GM12878 (cell line): ENCODE measurements around the gene FXYD3. TPM values are rescaled to one million over a fixed set of nuclear protein-coding genes. Genes with fewer than 3 reads are reported as not detected.
A peak's percentile ranks its signal among the peaks of the same experiment; 100 is the strongest.

ENCODE experiments used
- ATF7 ChIP-seq: fragments of 450-650 bp; IDR thresholded peaks from 2 replicates; pipeline ENCODE4 v1.6.1; 2016; ENCODE audit warnings: low read depth, mild to moderate bottlenecking
- BHLHE40 ChIP-seq, 2 experiments: fragments of 450-650 bp in 1 of 2; IDR thresholded peaks; 2 replicates each; pipeline ENCODE4 v1.6.1; 2011 to 2017; ENCODE audit warnings: low read depth in 2 of 2, borderline replicate concordance in 1 of 2, improper control_type of control experiment in 1 of 2, low read length in 1 of 2, mild to moderate bottlenecking in 1 of 2
- BRCA1 ChIP-seq: IDR thresholded peaks from 2 replicates; pipeline ENCODE4 v1.6.1; 2011; ENCODE audit warnings: low read depth, low read length, improper control_type of control experiment
- CBFB ChIP-seq: IDR thresholded peaks from 2 replicates; pipeline ENCODE4 v1.6.1; 2016; ENCODE audit warnings: antibody characterized with exemption, low read depth
- CEBPB ChIP-seq, 2 experiments: fragments of 150-350 bp in 1 of 2; IDR thresholded peaks; 2 replicates each; pipeline ENCODE4 v1.6.1; 2012 to 2014; ENCODE audit warnings: low read depth in 2 of 2, low read length in 2 of 2, borderline replicate concordance in 1 of 2, inconsistent platforms in 1 of 2
- CHD4 ChIP-seq: fragments of 200-600 bp; sonication (generic); IDR thresholded peaks from 2 replicates; pipeline ENCODE4 v1.6.1; 2016; ENCODE audit warnings: mild to moderate bottlenecking
- CREB1 ChIP-seq: IDR thresholded peaks from 2 replicates; pipeline ENCODE4 v1.6.1; 2012; ENCODE audit warnings: low read depth, mild to moderate bottlenecking, inconsistent platforms
- EP300 ChIP-seq, 2 experiments: fragments of 150-350 bp in 1 of 2; IDR thresholded peaks; 2 replicates each; pipeline ENCODE4 v1.6.1; 2011 to 2012; ENCODE audit warnings: low read depth in 2 of 2, low read length in 2 of 2, borderline replicate concordance in 1 of 2, improper control_type of control experiment in 1 of 2, inconsistent platforms in 1 of 2; ENCODE audit not compliant: control insufficient read depth in 1 of 2
- HCFC1 ChIP-seq: fragments of 150-350 bp; IDR thresholded peaks from 2 replicates; pipeline ENCODE4 v1.6.1; 2014; ENCODE audit warnings: low read length
- JUNB ChIP-seq: IDR thresholded peaks from 2 replicates; pipeline ENCODE4 v1.6.1; 2016; ENCODE audit warnings: antibody characterized with exemption, mild to moderate bottlenecking
- MEF2A ChIP-seq: IDR thresholded peaks from 2 replicates; pipeline ENCODE4 v1.6.1; 2011; ENCODE audit warnings: low read depth, mild to moderate bottlenecking, low read length, moderate library complexity; ENCODE audit not compliant: insufficient read depth
- NBN ChIP-seq: fragments of 450-650 bp; IDR thresholded peaks from 2 replicates; pipeline ENCODE4 v1.6.1; 2016
- NFIC ChIP-seq: IDR thresholded peaks from 2 replicates; pipeline ENCODE4 v1.6.1; 2012; ENCODE audit warnings: low read depth, mild to moderate bottlenecking, inconsistent platforms, low read length, moderate library complexity
- PAX8 ChIP-seq: fragments of 450-650 bp; IDR thresholded peaks from 2 replicates; pipeline ENCODE4 v1.6.1; 2017; ENCODE audit warnings: mild to moderate bottlenecking, moderate library complexity
- POLR2AphosphoS2 ChIP-seq: IDR thresholded peaks from 2 replicates; pipeline ENCODE4 v1.6.1; 2011; ENCODE audit warnings: low read depth, mild to moderate bottlenecking, low read length, improper control_type of control experiment, moderate library complexity
- RAD21 ChIP-seq: IDR thresholded peaks from 2 replicates; pipeline ENCODE4 v1.6.1; 2011; ENCODE audit warnings: mild to moderate bottlenecking, low read depth, low read length, moderate library complexity; ENCODE audit not compliant: insufficient read depth
- RB1 ChIP-seq: fragments of 450-650 bp; formaldehyde crosslinking; IDR thresholded peaks from 2 replicates; pipeline ENCODE4 v1.6.1; 2017; ENCODE audit warnings: mild to moderate bottlenecking, borderline replicate concordance
- SIX5 ChIP-seq: IDR thresholded peaks from 2 replicates; pipeline ENCODE4 v1.6.1; 2011; ENCODE audit warnings: mild to moderate bottlenecking, low read depth, low read length, moderate library complexity; ENCODE audit not compliant: severe bottlenecking
- SMAD5 ChIP-seq: IDR thresholded peaks from 2 replicates; pipeline ENCODE4 v1.6.1; 2016; ENCODE audit warnings: antibody characterized with exemption, low read depth
- TAF1 ChIP-seq: IDR thresholded peaks from 2 replicates; pipeline ENCODE4 v1.6.1; 2011; ENCODE audit warnings: mild to moderate bottlenecking, low read depth, low read length, borderline replicate concordance
- TBL1XR1 ChIP-seq: IDR thresholded peaks from 2 replicates; pipeline ENCODE4 v1.6.1; 2012; ENCODE audit warnings: low read depth, low read length, improper control_type of control experiment
- ZZZ3 ChIP-seq: IDR thresholded peaks from 2 replicates; pipeline ENCODE4 v1.6.1; 2011; ENCODE audit warnings: low read depth; ENCODE audit not compliant: control insufficient read depth, insufficient read length
- polyA plus RNA-seq, 11 experiments: library from polyadenylated mRNA; depleted of rRNA in 4 of 11; unstranded in 6 of 11; stranded (reverse) in 5 of 11; fragments of >200 nt; fragmentation: Nextera tagmentation in 4 of 11; fragmentation: Illumina TruSeq in 1 of 11; extraction: Ambion mirVana in 4 of 11; extraction: Trizol in 1 of 11; gene quantifications; 1 replicate in 1 of 11; 2 replicates in 10 of 11; pipeline versions ENCODE4 v1.2.1 to v1.2.3, GENCODE V29; 2011 to 2016; ENCODE audit warnings: inconsistent platforms in 2 of 11, missing spikeins in 2 of 11, low read depth in 1 of 11
- total RNA-seq, 4 experiments: library from RNA; depleted of rRNA in 3 of 4; stranded (reverse); fragments of >200 nt in 3 of 4; fragmentation: Illumina TruSeq in 1 of 4; extraction: Trizol in 1 of 4; gene quantifications; 2 replicates each; pipeline versions ENCODE4 v1.2.1 to v1.2.3, GENCODE V29; 2013 to 2021
- TF ChIP-seq, protein P1 (sequence below): IDR thresholded peaks from 2 replicates; pipeline ENCODE4 v1.6.1; 2011; ENCODE audit warnings: mild to moderate bottlenecking, low read depth, low read length, moderate library complexity; ENCODE audit not compliant: insufficient replicate concordance
- TF ChIP-seq, protein P2 (sequence below): fragments of 450-650 bp; IDR thresholded peaks from 2 replicates; pipeline ENCODE4 v1.6.1; 2017; ENCODE audit warnings: mild to moderate bottlenecking, low read depth, inconsistent platforms; ENCODE audit not compliant: poor library complexity, severe bottlenecking
- TF ChIP-seq, protein P3 (sequence below): IDR thresholded peaks from 2 replicates; pipeline ENCODE4 v1.6.1; 2011; ENCODE audit warnings: low read depth, low read length, improper control_type of control experiment, borderline replicate concordance
- TF ChIP-seq, protein P4 (sequence below): IDR thresholded peaks from 2 replicates; pipeline ENCODE4 v1.6.1; 2011; ENCODE audit warnings: borderline replicate concordance, low read depth, mild to moderate bottlenecking, moderate library complexity, mixed read lengths, low read length; ENCODE audit not compliant: insufficient read depth; ENCODE audit errors: extremely low read length

Gene FXYD3
- total and polyA plus RNA-seq, 10 of the 15 experiments (the other 5 are each of a cell fraction or from before 2014, with no cell fraction given) = 0.09 to 0.44 TPM; not detected in 8

DNA sequence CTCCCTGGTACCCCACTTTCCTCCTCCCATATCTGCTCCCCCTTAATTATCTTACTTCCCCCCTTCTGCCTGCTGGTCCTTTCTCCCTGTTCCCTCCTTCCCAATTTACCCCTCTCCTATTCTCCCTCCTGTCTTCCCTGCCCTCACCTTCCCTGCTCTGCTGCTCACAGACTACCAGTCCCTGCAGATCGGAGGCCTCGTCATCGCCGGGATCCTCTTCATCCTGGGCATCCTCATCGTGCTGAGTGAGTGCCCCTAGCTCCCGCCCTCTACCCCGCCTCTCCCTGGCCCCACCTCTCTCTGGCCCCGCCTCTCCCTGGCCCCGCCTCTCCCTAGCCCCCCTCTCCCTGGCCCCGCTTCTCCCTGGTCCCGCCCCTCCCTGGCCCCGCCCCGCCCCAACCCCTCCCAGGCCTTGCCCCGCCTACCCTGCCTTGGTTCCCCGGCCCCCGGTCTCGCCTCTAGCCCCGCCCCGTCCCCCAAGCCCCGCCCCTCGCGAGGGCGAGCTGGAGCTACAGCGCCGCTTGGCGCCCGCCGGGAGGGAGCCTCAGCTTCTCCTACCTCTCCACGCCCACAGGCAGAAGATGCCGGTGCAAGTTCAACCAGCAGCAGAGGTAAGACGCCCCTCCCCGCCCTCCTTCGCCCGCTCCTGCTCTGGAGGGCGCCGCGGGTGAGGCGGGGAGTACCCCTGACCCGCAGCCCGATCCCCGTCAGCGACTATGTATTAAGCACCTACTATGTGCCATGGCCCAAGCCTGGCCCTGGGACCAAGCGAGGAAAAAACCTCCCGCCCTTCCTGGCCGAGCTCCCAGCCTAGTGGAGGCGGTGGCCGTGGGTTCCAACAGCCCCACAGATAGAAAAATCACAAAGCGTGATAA lies 25.6 kb downstream of the FXYD3 start (continued):
- TF ChIP-seq EP300 (IDR thresholded peaks at IDR 0.05; ENCODE audit: borderline replicate concordance in 1 of 2, control insufficient read depth in 1 of 2, low read depth in 2 of 2, low read length in 2 of 2) = no peak
- TF ChIP-seq, protein P1, sequence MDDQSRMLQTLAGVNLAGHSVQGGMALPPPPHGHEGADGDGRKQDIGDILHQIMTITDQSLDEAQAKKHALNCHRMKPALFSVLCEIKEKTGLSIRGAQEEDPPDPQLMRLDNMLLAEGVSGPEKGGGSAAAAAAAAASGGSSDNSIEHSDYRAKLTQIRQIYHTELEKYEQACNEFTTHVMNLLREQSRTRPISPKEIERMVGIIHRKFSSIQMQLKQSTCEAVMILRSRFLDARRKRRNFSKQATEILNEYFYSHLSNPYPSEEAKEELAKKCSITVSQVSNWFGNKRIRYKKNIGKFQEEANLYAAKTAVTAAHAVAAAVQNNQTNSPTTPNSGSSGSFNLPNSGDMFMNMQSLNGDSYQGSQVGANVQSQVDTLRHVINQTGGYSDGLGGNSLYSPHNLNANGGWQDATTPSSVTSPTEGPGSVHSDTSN = no peak
- no peak for TF ChIP-seq TAF1
- no peak for TF ChIP-seq SIX5
- no peak for TF ChIP-seq CBFB
- no peak for TF ChIP-seq CREB1
- no peak for TF ChIP-seq BRCA1
- TF ChIP-seq, protein P2, sequence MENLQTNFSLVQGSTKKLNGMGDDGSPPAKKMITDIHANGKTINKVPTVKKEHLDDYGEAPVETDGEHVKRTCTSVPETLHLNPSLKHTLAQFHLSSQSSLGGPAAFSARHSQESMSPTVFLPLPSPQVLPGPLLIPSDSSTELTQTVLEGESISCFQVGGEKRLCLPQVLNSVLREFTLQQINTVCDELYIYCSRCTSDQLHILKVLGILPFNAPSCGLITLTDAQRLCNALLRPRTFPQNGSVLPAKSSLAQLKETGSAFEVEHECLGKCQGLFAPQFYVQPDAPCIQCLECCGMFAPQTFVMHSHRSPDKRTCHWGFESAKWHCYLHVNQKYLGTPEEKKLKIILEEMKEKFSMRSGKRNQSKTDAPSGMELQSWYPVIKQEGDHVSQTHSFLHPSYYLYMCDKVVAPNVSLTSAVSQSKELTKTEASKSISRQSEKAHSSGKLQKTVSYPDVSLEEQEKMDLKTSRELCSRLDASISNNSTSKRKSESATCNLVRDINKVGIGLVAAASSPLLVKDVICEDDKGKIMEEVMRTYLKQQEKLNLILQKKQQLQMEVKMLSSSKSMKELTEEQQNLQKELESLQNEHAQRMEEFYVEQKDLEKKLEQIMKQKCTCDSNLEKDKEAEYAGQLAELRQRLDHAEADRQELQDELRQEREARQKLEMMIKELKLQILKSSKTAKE = no peak
- peak; percentile 29; the same call in 1 of the 2 replicates for TF ChIP-seq NBN
- no peak for TF ChIP-seq TBL1XR1
- no peak for TF ChIP-seq RB1
- TF ChIP-seq, protein P3, sequence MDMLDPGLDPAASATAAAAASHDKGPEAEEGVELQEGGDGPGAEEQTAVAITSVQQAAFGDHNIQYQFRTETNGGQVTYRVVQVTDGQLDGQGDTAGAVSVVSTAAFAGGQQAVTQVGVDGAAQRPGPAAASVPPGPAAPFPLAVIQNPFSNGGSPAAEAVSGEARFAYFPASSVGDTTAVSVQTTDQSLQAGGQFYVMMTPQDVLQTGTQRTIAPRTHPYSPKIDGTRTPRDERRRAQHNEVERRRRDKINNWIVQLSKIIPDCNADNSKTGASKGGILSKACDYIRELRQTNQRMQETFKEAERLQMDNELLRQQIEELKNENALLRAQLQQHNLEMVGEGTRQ = no peak
- TF ChIP-seq CEBPB (IDR thresholded peaks at IDR 0.05; ENCODE audit: borderline replicate concordance in 1 of 2, low read depth in 2 of 2, low read length in 2 of 2) = no peak
- TF ChIP-seq SMAD5 = no peak
- no peak for TF ChIP-seq NFIC
- TF ChIP-seq MEF2A = no peak
- no peak for TF ChIP-seq POLR2AphosphoS2
- TF ChIP-seq RAD21 = peak; percentile 47
- no peak for TF ChIP-seq PAX8
- no peak for TF ChIP-seq BHLHE40 (IDR thresholded peaks at IDR 0.05; ENCODE audit: borderline replicate concordance in 1 of 2, low read depth in 2 of 2, low read length in 1 of 2)
- no peak for TF ChIP-seq CHD4
- TF ChIP-seq JUNB = no peak
- no peak for TF ChIP-seq ZZZ3
- no peak for TF ChIP-seq HCFC1
- no peak for TF ChIP-seq ATF7
- TF ChIP-seq, protein P4, sequence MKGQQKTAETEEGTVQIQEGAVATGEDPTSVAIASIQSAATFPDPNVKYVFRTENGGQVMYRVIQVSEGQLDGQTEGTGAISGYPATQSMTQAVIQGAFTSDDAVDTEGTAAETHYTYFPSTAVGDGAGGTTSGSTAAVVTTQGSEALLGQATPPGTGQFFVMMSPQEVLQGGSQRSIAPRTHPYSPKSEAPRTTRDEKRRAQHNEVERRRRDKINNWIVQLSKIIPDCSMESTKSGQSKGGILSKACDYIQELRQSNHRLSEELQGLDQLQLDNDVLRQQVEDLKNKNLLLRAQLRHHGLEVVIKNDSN = no peak
